Body of pancreas (tissue), 4 donors: ENCODE results near the gene FUT3. TPM values are rescaled to one million over a fixed set of nuclear protein-coding genes. Genes with fewer than 3 reads are reported as not detected.

ENCODE experiments used
- ATAC-seq: fragments of 150-250 bp; one replicate; pipeline ENCODE4 v1.9.1; 2016
- DNase-seq, 4 donors: peaks; one replicate each; pipeline ENCODE4 v3.0.0-alpha.2; 2019
- H3K27ac ChIP-seq, 4 donors: fragments of 200-600 bp; sonication (generic); 1 replicate in 3 of 4; 2 replicates in 1 of 4; pipeline versions ENCODE4 v1.5.1 to v1.6.1; 2016 to 2019; ENCODE audit warnings: mild to moderate bottlenecking in 1 of 4, mixed read lengths in 1 of 4, moderate library complexity in 1 of 4
- H3K27me3 ChIP-seq, 2 donors: fragments of 200-600 bp; sonication (generic); one replicate each; pipeline ENCODE4 v1.6.0; 2016; ENCODE audit warnings: mild to moderate bottlenecking in 1 of 2
- H3K36me3 ChIP-seq, 2 donors: fragments of 200-600 bp; sonication (generic); replicated peaks in 1 of 2; 2 replicates each; pipeline ENCODE4 v1.5.1; 2016; ENCODE audit warnings: low read depth in 2 of 2; ENCODE audit not compliant: insufficient read depth in 1 of 2
- H3K4me1 ChIP-seq: fragments of 200-600 bp; sonication (generic); one replicate; pipeline ENCODE4 v1.6.0; 2016
- H3K4me3 ChIP-seq, 2 donors: fragments of 200-600 bp; sonication (generic); 1 replicate in 1 of 2; 2 replicates in 1 of 2; pipeline ENCODE4 v1.5.1; 2016 to 2019
- H3K9me3 ChIP-seq, 3 donors: fragments of 200-600 bp; sonication (generic); 1 replicate in 2 of 3; 2 replicates in 1 of 3; pipeline ENCODE4 v1.5.1; 2016
- CTCF ChIP-seq, 7 experiments: fragments of 450-650 bp in 4 of 7; fragments of 200-600 bp in 3 of 7; sonication (generic) in 3 of 7; IDR thresholded peaks; one replicate each; pipeline ENCODE4 v1.5.1; 2016 to 2019; ENCODE audit warnings: antibody characterized with exemption in 7 of 7
- POLR2A ChIP-seq, 3 donors: fragments of 450-650 bp; IDR thresholded peaks; one replicate each; pipeline ENCODE4 v1.6.1; 2016; ENCODE audit warnings: antibody characterized with exemption in 3 of 3, mild to moderate bottlenecking in 2 of 3
- WGBS, 2 donors: methylation state at CpG; one replicate each; pipeline ENCODE4 v1.1.5; 2017; 5-methylcytosine and 5-hydroxymethylcytosine counted together
- intact Hi-C: fragments of 100-400 bp; cut with DNase I; formaldehyde crosslinking; loops from one replicate; pipeline ENCODE4 v1.15.1; 2023
- total RNA-seq, 2 donors: library from RNA; depleted of rRNA; stranded (reverse); fragments of >200 nt; gene quantifications; one replicate each; pipeline ENCODE4 v1.1.0, GENCODE V29; 2016

Gene FUT3
- total RNA-seq, 2 donors from 2014 or later: 5.7 to 9.2 TPM

GRCh38 chr19:5893907-5894703 is 42.9 kb upstream of the FUT3 start:
- WGBS, 2 donors: 60 to 68% methylated on average over 1 to 17 of the region's 28 CpGs
- intact Hi-C loops: loop anchor here (5.0 kb wide), 1 partner anchor 87 kb away; the partner anchor contains the start of gene NRTN
- H3K9me3 ChIP-seq: no peaks in the 10 kb centered on the region
- H3K36me3 ChIP-seq: peaks cover 5 to 7% of the 10 kb centered on the region in 2 donors
- ATAC-seq (no peak), DNase-seq (no peak)
- no peaks in the 10 kb centered on the region for H3K27me3 ChIP-seq
- no peak for TF ChIP-seq CTCF (IDR thresholded peaks at IDR 0.05)
- no peak for TF ChIP-seq POLR2A (IDR thresholded peaks at IDR 0.05)
- H3K27ac ChIP-seq: no peak overlapping the region
- H3K4me3 ChIP-seq: no peak overlapping the region
- peaks cover 4% of the 10 kb centered on the region for H3K4me1 ChIP-seq

GRCh38 chr19:5893296-5893903 is 42.2 kb upstream of the FUT3 start:
- intact Hi-C loops: loop anchor here (5.0 kb wide), 1 partner anchor 86 kb away; the partner anchor contains the start of gene NRTN
- Histone ChIP-seq H3K27ac (no peak overlapping the region), H3K4me3 (no peak overlapping the region), H3K27me3 (no peaks in the 10 kb centered on the region), H3K4me1 (peaks cover 4% of the 10 kb centered on the region), H3K9me3 (no peaks in the 10 kb centered on the region), H3K36me3 (peaks cover 5 to 7% of the 10 kb centered on the region in 2 donors)
- ATAC-seq (no peak), DNase-seq (no peak)
- WGBS, 2 donors: 67 to 70% methylated on average over 11 to 13 of the region's 13 CpGs
- no peak for TF ChIP-seq CTCF (IDR thresholded peaks at IDR 0.05)
- no peak for TF ChIP-seq POLR2A (IDR thresholded peaks at IDR 0.05)

- Histone ChIP-seq H3K4me1 (peaks cover 4% of the 10 kb centered on the region), H3K9me3 (no peaks in the 10 kb centered on the region), H3K36me3 (peaks cover 5 to 7% of the 10 kb centered on the region in 2 donors), H3K27me3 (no peaks in the 10 kb centered on the region), H3K4me3 (no peak overlapping the region), H3K27ac (no peak overlapping the region)
- intact Hi-C loops: loop anchor here (5.0 kb wide), 1 partner anchor 86 kb away; the partner anchor contains the start of gene NRTN
- no peak for ATAC-seq
- 45 to 67% methylated on average over 3 to 15 of the region's 15 CpGs for WGBS, 2 donors
- TF ChIP-seq POLR2A (IDR thresholded peaks at IDR 0.05): no peak
- TF ChIP-seq CTCF (IDR thresholded peaks at IDR 0.05): no peak
- DNase-seq: no peak
These were observed 41.6 kb upstream of the FUT3 start for GRCh38 chr19:5892772-5893275.

GRCh38 chr19:5891938-5892771 is 40.9 kb upstream of the FUT3 start:
- DNase-seq (peak; percentile 45 to 62 (median 50)), ATAC-seq (peak; percentile 67)
- Histone ChIP-seq H3K27ac (no peak overlapping the region), H3K36me3 (peaks cover 5 to 7% of the 10 kb centered on the region in 2 donors), H3K27me3 (no peaks in the 10 kb centered on the region), H3K4me3 (no peak overlapping the region), H3K9me3 (no peaks in the 10 kb centered on the region), H3K4me1 (peaks cover 4% of the 10 kb centered on the region)
- intact Hi-C loops: loop anchor here (5.0 kb wide), 1 partner anchor 85 kb away; the partner anchor contains the start of gene NRTN
- 0 to 7% methylated on average over 1 to 48 of the region's 48 CpGs for WGBS, 2 donors
- TF ChIP-seq CTCF (IDR thresholded peaks at IDR 0.05): peak; percentile 47 to 74 (median 62)
- peak in 1 of 3 donors; percentile 20 for TF ChIP-seq POLR2A (IDR thresholded peaks at IDR 0.05)
